Calu3 (cell line): ENCODE measurements around the gene NRP1. TPM values are rescaled to one million over a fixed set of nuclear protein-coding genes. Genes with fewer than 3 reads are reported as not detected.

Experiments used
- BruUV-seq: library from RNA; stranded (reverse); fragments of 400-500 nt; replicated peaks from 2 replicates; lab custom pipeline; 2021; lab: Mats Ljungman, UMichigan
- CTCF ChIA-PET: fragments of 300-600 bp; sonication (Branson Sonifier 250); formaldehyde crosslinking; loops from one replicate; lab custom pipeline; 2022; ENCODE audit warnings: antibody characterized with exemption; lab: Charles Lee
- DNase-seq: peaks from one replicate; pipeline ENCODE4 v3.0.0; 2022
- H3K27ac Mint-ChIP-seq: one replicate; pipeline ENCODE4 v1.8.0; 2022; ENCODE audit warnings: mixed read lengths; ENCODE audit not compliant: unreplicated experiment
- H3K27me3 Mint-ChIP-seq: one replicate; pipeline ENCODE4 v1.8.0; 2022; ENCODE audit warnings: mixed read lengths; ENCODE audit not compliant: unreplicated experiment
- H3K36me3 Mint-ChIP-seq: one replicate; pipeline ENCODE4 v1.8.0; 2022; ENCODE audit warnings: mild to moderate bottlenecking, moderate library complexity, mixed read lengths; ENCODE audit not compliant: insufficient read depth, unreplicated experiment
- H3K4me1 Mint-ChIP-seq: one replicate; pipeline ENCODE4 v1.8.0; 2022; ENCODE audit warnings: mild to moderate bottlenecking, low read depth, mixed read lengths; ENCODE audit not compliant: unreplicated experiment
- H3K4me3 Mint-ChIP-seq: one replicate; pipeline ENCODE4 v1.8.0; 2022; ENCODE audit warnings: mild to moderate bottlenecking, low read depth, moderate library complexity, mixed read lengths; ENCODE audit not compliant: unreplicated experiment
- H3K9me3 Mint-ChIP-seq: one replicate; pipeline ENCODE4 v1.8.0; 2022; ENCODE audit warnings: low read depth, mixed read lengths; ENCODE audit not compliant: unreplicated experiment
- intact Hi-C: fragments of 100-400 bp; cut with micrococcal nuclease; formaldehyde crosslinking; loops from one replicate; pipeline ENCODE4 v1.10.0; 2022; ENCODE audit not compliant: unreplicated experiment
- total RNA-seq: library from RNA; stranded (reverse); gene quantifications from 2 replicates; pipeline ENCODE4 v1.2.3, GENCODE V29; 2022
- TF ChIP-seq, protein P1 (sequence below): fragments of 200-600 bp; IDR thresholded peaks from one replicate; pipeline ENCODE4 v1.8.0; 2022; ENCODE audit warnings: antibody characterized with exemption; ENCODE audit not compliant: unreplicated experiment

Gene NRP1
- total RNA-seq, 1 experiment from 2014 or later: 96.3 TPM

GRCh38 chr10:33293531-33294170 lies 40.8 kb downstream of the NRP1 start:
- peaks cover 36% of the 10 kb centered on the region for H3K4me1 Mint-ChIP-seq
- intact Hi-C loops: no loop called here
- CTCF ChIA-PET: no interaction called here
- H3K36me3 Mint-ChIP-seq: peaks cover 18% of the 10 kb centered on the region
- BruUV-seq: no TSS peak
- no peaks in the 10 kb centered on the region for H3K9me3 Mint-ChIP-seq
- no peaks in the 10 kb centered on the region for H3K27me3 Mint-ChIP-seq
- no peak overlapping the region for H3K27ac Mint-ChIP-seq
- no peak overlapping the region for H3K4me3 Mint-ChIP-seq
- TF ChIP-seq, protein P1, sequence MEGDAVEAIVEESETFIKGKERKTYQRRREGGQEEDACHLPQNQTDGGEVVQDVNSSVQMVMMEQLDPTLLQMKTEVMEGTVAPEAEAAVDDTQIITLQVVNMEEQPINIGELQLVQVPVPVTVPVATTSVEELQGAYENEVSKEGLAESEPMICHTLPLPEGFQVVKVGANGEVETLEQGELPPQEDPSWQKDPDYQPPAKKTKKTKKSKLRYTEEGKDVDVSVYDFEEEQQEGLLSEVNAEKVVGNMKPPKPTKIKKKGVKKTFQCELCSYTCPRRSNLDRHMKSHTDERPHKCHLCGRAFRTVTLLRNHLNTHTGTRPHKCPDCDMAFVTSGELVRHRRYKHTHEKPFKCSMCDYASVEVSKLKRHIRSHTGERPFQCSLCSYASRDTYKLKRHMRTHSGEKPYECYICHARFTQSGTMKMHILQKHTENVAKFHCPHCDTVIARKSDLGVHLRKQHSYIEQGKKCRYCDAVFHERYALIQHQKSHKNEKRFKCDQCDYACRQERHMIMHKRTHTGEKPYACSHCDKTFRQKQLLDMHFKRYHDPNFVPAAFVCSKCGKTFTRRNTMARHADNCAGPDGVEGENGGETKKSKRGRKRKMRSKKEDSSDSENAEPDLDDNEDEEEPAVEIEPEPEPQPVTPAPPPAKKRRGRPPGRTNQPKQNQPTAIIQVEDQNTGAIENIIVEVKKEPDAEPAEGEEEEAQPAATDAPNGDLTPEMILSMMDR: no peak
- no peak for DNase-seq

DNA sequence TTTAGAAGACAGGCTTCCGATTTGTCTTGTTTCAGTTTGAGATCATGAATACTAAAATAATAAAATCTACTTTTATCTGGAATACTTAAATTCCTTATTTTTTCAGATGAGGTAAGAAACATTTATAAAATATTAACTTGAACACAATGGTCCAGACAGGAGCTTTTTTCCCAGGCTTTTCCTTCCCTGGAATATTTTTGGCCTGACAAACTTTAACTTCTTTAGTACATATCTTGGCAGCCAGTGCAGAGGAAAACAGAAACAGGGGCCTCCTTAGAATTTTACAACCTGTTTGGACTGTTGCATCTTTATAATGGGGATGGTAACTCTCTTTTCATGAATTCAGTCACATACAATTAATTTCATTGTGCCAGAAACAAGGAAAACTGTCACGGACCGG lies 41.4 kb downstream of the NRP1 start:
- TF ChIP-seq, protein P1: no peak
- intact Hi-C loops: no loop called here
- Mint-ChIP-seq H3K36me3 (peaks cover 18% of the 10 kb centered on the region), H3K9me3 (no peaks in the 10 kb centered on the region), H3K4me1 (peaks cover 32% of the 10 kb centered on the region), H3K27ac (peak overlapping the region; percentile 68), H3K27me3 (no peaks in the 10 kb centered on the region), H3K4me3 (no peak overlapping the region)
- no peak for DNase-seq
- CTCF ChIA-PET: no interaction called here
- no TSS peak for BruUV-seq

DNA sequence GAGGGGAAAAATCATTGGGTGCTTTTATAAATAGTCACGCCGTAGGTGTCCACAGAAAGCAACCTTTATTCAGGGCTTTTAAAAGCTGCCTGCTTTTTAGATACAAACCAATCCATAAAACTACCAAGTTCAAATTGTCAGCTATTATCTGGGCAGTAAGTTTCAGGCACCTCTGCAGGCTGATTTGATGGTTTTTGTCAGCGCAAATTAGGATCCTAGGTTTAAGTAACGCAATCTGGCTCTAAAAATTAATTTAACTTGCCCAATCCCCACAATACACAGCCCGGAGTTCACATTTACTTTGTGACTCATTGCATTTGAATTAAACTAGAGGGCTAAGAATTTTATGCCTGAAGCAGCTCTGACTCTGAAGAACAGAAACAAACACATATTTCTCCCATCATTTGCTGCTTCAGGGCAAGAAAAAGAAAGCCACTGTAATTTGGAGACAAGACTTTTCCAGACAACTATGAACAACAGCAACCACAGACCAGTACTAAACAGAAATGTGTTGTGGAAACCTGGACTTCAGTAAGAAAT lies 43.3 kb downstream of the NRP1 start:
- DNase-seq: no peak

DNA sequence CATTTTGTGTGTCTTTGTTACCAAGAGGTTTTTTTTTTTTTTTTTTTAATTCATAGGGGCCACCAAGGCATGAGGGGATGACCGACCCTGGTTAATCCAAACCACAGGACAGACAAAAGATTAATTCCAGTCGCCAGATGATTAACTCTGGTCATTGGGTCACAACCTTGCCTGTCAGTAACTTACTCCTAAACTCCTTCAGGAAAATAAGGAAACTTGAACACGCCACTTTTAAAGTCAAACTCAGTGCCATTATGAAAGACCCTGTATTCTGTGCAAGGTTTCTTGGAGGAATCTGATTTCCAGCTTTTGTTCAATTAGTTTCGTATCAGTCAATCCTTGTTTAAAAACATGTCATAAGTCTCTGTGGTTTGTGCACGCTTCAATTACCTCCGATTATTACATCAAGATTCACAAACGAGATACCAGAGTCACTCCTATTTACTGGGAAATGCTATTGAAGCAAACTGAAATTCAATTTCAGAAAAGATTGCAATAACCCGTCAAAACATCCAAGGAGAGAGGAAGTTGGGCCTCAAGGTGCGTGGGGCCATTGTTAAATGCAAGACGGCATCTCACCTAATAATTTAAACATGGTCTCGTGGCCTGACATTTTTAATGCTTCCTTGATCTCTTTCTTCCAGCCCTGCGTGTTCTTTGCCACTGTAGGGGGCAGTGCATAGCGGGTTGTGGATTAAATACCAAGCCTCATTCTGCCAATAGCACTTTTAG lies 44.0 kb downstream of the NRP1 start:
- no peaks in the 10 kb centered on the region for H3K27me3 Mint-ChIP-seq
- no TSS peak for BruUV-seq
- peaks cover 58% of the 10 kb centered on the region for H3K4me1 Mint-ChIP-seq
- intact Hi-C loops: no loop called here
- peak overlapping the region; percentile 34 for H3K4me3 Mint-ChIP-seq
- peak; percentile 17 for DNase-seq
- CTCF ChIA-PET: interaction anchor here (0.7 to 1.0 kb wide), 3 partner anchors 17 to 69 kb away, joined by 3 to 4 read pairs (median 3); no protein-coding TSS in a partner anchor
- peaks cover 18% of the 10 kb centered on the region for H3K36me3 Mint-ChIP-seq
- H3K9me3 Mint-ChIP-seq: no peaks in the 10 kb centered on the region
- no peak overlapping the region for H3K27ac Mint-ChIP-seq
- TF ChIP-seq, protein P1: no peak

More for the DNA sequence above, 43.3 kb downstream of the NRP1 start:
- BruUV-seq: no TSS peak
- Mint-ChIP-seq H3K27me3 (no peaks in the 10 kb centered on the region), H3K9me3 (no peaks in the 10 kb centered on the region), H3K4me1 (peaks cover 51% of the 10 kb centered on the region), H3K27ac (peak overlapping the region; percentile 68), H3K36me3 (peaks cover 18% of the 10 kb centered on the region), H3K4me3 (peak overlapping the region; percentile 34)
- TF ChIP-seq, protein P1: no peak
- intact Hi-C loops: no loop called here
- CTCF ChIA-PET: interaction anchor here (0.6 to 1.0 kb wide), 2 partner anchors 18 to 994 kb away, joined by 3 to 4 read pairs; no protein-coding TSS in a partner anchor
